Kidney (tissue), 14 donors: ENCODE data around the gene ANKS6. TPM values are rescaled to one million over a fixed set of nuclear protein-coding genes. Genes with fewer than 3 reads are reported as not detected.

Experiments
- DNase-seq, 5 donors: peaks; one replicate each; pipeline ENCODE4 v3.0.0-alpha.2; 2013 to 2020
- FAIRE-seq: peaks from 2 replicates; lab custom pipeline; 2012; peaks lifted over from hg19 to GRCh38; lab: Jason Lieb, UNC
- H3K27ac ChIP-seq, 2 donors: one replicate each; pipeline ENCODE4 v1.7.0; 2013; ENCODE audit warnings: low read depth in 2 of 2, low read length in 2 of 2, inconsistent platforms in 1 of 2
- H3K27me3 ChIP-seq: one replicate; pipeline ENCODE4 v1.7.1; 2013; ENCODE audit warnings: low read length, inconsistent platforms; ENCODE audit not compliant: control insufficient read depth, insufficient read depth
- H3K36me3 ChIP-seq, 3 donors: one replicate each; pipeline versions ENCODE4 v1.7.0 to v1.7.1; 2013; ENCODE audit warnings: low read length in 3 of 3, control low read depth in 1 of 3, inconsistent platforms in 1 of 3; ENCODE audit not compliant: insufficient read depth in 3 of 3, control insufficient read depth in 2 of 3
- H3K4me1 ChIP-seq, 3 donors: one replicate each; pipeline versions ENCODE4 v1.7.0 to v1.7.1; 2013; ENCODE audit warnings: low read length in 3 of 3, inconsistent platforms in 1 of 3, low read depth in 1 of 3; ENCODE audit not compliant: control insufficient read depth in 2 of 3, insufficient read depth in 2 of 3
- H3K4me3 ChIP-seq, 3 donors: one replicate each; pipeline versions ENCODE4 v1.7.0 to v1.8.1; 2013; ENCODE audit warnings: low read length in 3 of 3, control low read depth in 1 of 3, inconsistent platforms in 1 of 3
- H3K9ac ChIP-seq, 3 donors: one replicate each; pipeline versions ENCODE4 v1.7.0 to v1.7.1; 2013; ENCODE audit warnings: low read length in 3 of 3, control low read depth in 1 of 3, inconsistent platforms in 1 of 3
- H3K9me3 ChIP-seq, 3 donors: one replicate each; pipeline versions ENCODE4 v1.7.0 to v1.7.1; 2013; ENCODE audit warnings: low read length in 3 of 3, control low read depth in 1 of 3, inconsistent platforms in 1 of 3; ENCODE audit not compliant: control insufficient read depth in 2 of 3, insufficient read depth in 1 of 3
- intact Hi-C: fragments of 100-400 bp; cut with DNase I; formaldehyde crosslinking; loops from one replicate; pipeline ENCODE4 v1.11.1; 2022
- polyA plus RNA-seq: library from polyadenylated mRNA; stranded (reverse); fragments of 350-450 nt; fragmentation: Illumina TruSeq; extraction: RNeasy Lipid Tissue Mini Kit (QIAGEN cat#74804); gene quantifications from one replicate; pipeline ENCODE4 v1.2.3, GENCODE V29; 2014; ENCODE audit warnings: low read depth, low replicate concordance; ENCODE audit not compliant: insufficient read depth
- total RNA-seq: library from RNA; stranded (reverse); fragmentation: NEBNext Ultra II Directional; extraction: Animal tissue kit (Norgen Biotek cat#: 25700); gene quantifications from one replicate; pipeline ENCODE4 v1.2.1, GENCODE V29; 2021
- TF ChIP-seq, protein P1 (sequence below): IDR thresholded peaks from 3 replicates; pipeline ENCODE4 v1.5.1; 2012; ENCODE audit warnings: mild to moderate bottlenecking, moderate library complexity, borderline replicate concordance; ENCODE audit not compliant: insufficient read depth; ENCODE audit errors: extremely low read depth
- donor health status: control.
- donor health status: control.
- donor health status: control.
- donor health status: control.
- donor health status: control.
- donor health status: DM: yes; HTN: yes; CAD: no.
- donor health status: Normal renal cell carcinoma (clear cell type).

The ANKS6 gene
- total and polyA plus RNA-seq, 2 donors from 2014 or later: 22.0 to 31.8 TPM

DNA sequence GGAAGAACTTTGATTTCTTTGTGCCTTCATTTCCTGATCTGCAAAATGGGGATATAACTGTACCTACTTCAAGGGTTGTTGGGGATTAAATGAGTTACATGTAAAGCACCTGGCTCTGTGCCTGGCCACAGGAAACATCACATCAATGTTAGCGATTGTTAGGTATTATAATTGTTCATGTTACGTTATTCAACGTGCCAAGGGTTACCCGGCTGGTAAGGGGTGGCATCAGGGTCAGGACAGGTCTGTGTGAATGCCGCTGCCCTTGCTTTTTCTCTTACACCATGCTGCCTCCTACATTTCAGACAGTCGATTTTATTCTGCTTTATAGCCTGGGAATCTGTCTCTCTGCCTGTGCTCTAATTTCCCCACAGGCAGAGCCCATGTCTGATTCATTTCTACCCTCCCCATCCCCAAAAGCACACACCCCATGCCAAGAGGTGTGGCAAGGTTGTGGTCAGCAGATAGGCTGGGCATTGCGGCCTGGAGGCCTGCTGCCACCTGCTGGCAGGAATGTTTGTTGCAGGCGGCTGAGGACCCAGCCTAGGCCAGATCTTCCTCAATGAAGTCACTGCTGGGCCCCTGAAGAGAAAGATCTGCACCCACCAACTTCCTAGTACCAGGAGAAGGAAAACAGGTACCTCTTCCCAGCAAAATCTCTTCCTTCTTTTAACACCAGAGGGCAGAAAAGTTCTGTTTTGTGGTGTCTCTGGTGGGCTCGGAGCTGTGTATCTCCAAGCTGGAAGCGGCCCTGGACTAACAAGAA is 5.3 kb downstream of the ANKS6 start:
- FAIRE-seq: no peak
- peak overlapping the region; percentile 85 for H3K27ac ChIP-seq
- peak; percentile 90 to 93 (median 92) for DNase-seq
- H3K9ac ChIP-seq: no peak overlapping the region
- no peaks in the 10 kb centered on the region for H3K9me3 ChIP-seq
- peak overlapping the region in 2 of 3 donors; percentile 6 to 33 for H3K4me3 ChIP-seq
- H3K4me1 ChIP-seq: peaks cover 5 to 34% (median 26%) of the 10 kb centered on the region in 3 donors
- H3K36me3 ChIP-seq: no peaks in the 10 kb centered on the region
- intact Hi-C loops: no loop called here
- TF ChIP-seq, protein P1, sequence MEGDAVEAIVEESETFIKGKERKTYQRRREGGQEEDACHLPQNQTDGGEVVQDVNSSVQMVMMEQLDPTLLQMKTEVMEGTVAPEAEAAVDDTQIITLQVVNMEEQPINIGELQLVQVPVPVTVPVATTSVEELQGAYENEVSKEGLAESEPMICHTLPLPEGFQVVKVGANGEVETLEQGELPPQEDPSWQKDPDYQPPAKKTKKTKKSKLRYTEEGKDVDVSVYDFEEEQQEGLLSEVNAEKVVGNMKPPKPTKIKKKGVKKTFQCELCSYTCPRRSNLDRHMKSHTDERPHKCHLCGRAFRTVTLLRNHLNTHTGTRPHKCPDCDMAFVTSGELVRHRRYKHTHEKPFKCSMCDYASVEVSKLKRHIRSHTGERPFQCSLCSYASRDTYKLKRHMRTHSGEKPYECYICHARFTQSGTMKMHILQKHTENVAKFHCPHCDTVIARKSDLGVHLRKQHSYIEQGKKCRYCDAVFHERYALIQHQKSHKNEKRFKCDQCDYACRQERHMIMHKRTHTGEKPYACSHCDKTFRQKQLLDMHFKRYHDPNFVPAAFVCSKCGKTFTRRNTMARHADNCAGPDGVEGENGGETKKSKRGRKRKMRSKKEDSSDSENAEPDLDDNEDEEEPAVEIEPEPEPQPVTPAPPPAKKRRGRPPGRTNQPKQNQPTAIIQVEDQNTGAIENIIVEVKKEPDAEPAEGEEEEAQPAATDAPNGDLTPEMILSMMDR: peak; percentile 98
- no peaks in the 10 kb centered on the region for H3K27me3 ChIP-seq

DNA sequence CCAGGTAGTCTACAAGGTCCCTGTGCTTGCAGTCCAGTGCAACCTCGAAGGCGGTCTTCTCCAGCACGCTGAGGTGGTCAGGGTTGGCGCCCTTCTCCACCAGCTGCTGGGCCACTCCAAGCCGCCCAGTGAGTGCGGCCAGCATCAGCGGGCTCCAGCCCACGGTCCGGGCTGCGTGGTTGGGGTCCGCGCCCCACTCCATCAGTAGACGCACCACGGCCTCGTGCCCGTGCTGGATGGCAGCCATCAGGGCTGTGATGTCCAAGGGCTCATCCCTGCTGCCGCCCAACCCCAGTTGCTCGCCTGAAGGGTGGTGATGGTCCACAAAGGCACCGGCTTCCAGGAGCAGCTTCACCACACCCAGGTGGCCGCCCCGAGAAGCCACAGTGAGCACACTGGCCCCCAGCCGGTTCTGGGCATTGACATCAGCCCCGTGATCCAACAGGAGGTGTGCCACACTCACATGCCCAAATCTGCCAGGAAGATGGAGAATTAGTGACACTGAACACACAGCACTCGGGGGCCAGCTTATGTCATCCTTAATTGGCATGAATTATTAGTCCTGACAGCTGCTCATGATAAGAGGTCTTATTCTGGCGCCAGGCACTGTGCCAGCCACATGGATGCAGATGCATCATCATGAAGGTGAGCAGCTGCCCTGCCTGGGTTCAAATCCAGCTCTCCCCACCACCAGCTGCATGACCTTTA is 6.1 kb downstream of the ANKS6 start:
- Histone ChIP-seq H3K4me3 (no peak overlapping the region), H3K4me1 (peaks cover 5 to 31% (median 26%) of the 10 kb centered on the region in 3 donors), H3K27me3 (no peaks in the 10 kb centered on the region), H3K36me3 (peaks cover 0 to 1% (median 0%) of the 10 kb centered on the region in 3 donors), H3K27ac (peak overlapping the region in 1 of 2 donors; percentile 8), H3K9me3 (no peaks in the 10 kb centered on the region), H3K9ac (no peak overlapping the region)
- no peak for FAIRE-seq
- intact Hi-C loops: no loop called here
- TF ChIP-seq, protein P1: no peak
- DNase-seq: peak in 1 of 5 donors; percentile 50

DNA sequence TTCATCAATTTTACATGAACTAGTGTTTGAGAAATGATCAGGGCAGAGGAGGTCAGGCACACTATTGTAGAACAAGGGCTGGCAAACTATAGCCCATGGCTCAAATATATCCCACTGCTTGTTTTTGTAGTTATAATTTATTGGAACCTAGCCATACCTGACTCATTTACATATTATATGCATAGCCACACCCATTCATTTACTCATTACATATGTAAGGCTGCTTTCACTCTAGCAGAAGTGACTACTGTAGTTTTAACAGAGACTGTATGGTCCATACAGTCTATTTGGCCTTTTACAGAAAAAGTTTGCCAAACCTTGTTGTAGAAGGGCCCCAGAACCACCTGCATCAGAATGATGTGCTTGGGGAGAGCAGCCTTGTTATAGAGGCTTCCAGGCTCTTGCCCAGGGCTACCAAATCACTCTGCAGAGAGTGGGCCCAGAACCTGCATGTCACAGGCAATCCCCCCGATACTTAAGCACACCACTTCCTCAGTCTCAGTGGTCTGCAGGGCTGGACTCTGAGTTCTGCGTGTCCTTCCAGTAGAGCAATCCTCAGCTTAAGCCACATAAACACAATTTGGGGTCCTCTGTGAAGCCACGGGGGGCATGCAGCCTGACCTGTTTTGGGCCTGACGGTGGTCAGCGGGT is 6.7 kb downstream of the ANKS6 start:
- DNase-seq: no peak
- no peak for FAIRE-seq
- no peak overlapping the region for H3K27ac ChIP-seq
- no peak overlapping the region for H3K4me3 ChIP-seq
- TF ChIP-seq, protein P1: no peak
- H3K9me3 ChIP-seq: no peaks in the 10 kb centered on the region
- intact Hi-C loops: no loop called here
- H3K9ac ChIP-seq: no peak overlapping the region
- peaks cover 0 to 2% (median 0%) of the 10 kb centered on the region in 3 donors for H3K36me3 ChIP-seq
- peaks cover 5 to 26% (median 24%) of the 10 kb centered on the region in 3 donors for H3K4me1 ChIP-seq
- no peaks in the 10 kb centered on the region for H3K27me3 ChIP-seq
